Right atrium auricular region (tissue), 2 donors: ENCODE results near the gene SNX3. TPM values are rescaled to one million over a fixed set of nuclear protein-coding genes. Genes with fewer than 3 reads are reported as not detected.
"Not testable (repeated sequence)": the region's sequence is repeated elsewhere in the genome, so short reads cannot be mapped to it uniquely, and the experiment has no call there.

ENCODE experiments used
- DNase-seq: peaks from one replicate; pipeline ENCODE4 v3.0.0-alpha.2; 2019; ENCODE audit warnings: low spot score
- H3K27ac ChIP-seq, 2 donors: fragments of 200-600 bp; sonication (generic); 1 replicate in 1 of 2; 2 replicates in 1 of 2; pipeline ENCODE4 v1.5.1; 2016 to 2019
- H3K27me3 ChIP-seq, 2 donors: fragments of 200-600 bp; sonication (generic); one replicate each; pipeline versions ENCODE4 v1.5.1 to v1.6.0; 2017 to 2019
- H3K36me3 ChIP-seq: fragments of 200-600 bp; sonication (generic); one replicate; pipeline ENCODE4 v1.5.1; 2016
- H3K4me1 ChIP-seq, 2 donors: fragments of 200-600 bp; sonication (generic); one replicate each; pipeline versions ENCODE4 v1.5.1 to v1.6.0; 2017 to 2019
- H3K4me3 ChIP-seq, 2 donors: fragments of 200-600 bp; sonication (generic); 1 replicate in 1 of 2; 2 replicates in 1 of 2; pipeline ENCODE4 v1.5.1; 2017 to 2019; ENCODE audit warnings: mild to moderate bottlenecking in 1 of 2, moderate library complexity in 1 of 2
- H3K9me3 ChIP-seq, 2 donors: fragments of 200-600 bp; sonication (generic); one replicate each; pipeline ENCODE4 v1.5.1; 2019
- CTCF ChIP-seq, 2 donors: fragments of 200-600 bp; sonication (generic); IDR thresholded peaks; one replicate each; pipeline ENCODE4 v1.5.1; 2019; ENCODE audit warnings: antibody characterized with exemption in 2 of 2
- total RNA-seq, 2 donors: library from RNA; depleted of rRNA; stranded (reverse); fragments of >200 nt; gene quantifications; one replicate each; pipeline ENCODE4 v1.1.0, GENCODE V29; 2016

The SNX3 gene
- total RNA-seq, 2 donors from 2014 or later = 159 to 242 TPM

DNA sequence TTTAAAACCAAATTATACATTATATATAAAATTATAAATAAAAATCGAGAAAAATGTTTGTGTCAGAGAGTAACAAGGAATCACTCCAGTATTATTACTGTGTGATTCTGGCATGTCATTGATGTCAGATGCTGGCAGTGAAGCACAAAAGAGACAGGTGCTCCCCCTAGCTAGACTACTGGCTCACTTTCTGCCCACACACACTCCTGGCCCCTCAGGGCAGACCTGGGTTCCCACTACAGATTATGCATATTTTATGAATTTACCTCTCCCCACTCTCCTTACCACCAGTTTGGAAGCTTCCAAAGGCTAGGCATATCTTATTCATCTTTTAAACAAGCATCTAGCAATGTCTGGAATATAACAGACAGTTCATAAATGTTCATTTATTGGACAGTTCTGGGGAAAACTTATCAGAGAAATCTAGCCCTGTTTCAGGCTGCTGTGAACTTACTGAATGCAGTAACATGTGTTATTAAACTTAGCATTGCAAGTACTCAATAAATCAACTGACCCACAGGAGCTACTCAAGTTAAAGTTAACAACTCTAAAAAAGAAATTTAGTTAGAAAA, 12.8 kb downstream of the SNX3 start:
- no peak for DNase-seq
- H3K9me3 ChIP-seq = no peaks in the 10 kb centered on the region
- H3K27me3 ChIP-seq = no peaks in the 10 kb centered on the region
- no peak overlapping the region for H3K4me3 ChIP-seq
- H3K27ac ChIP-seq = no peak overlapping the region
- peaks cover 0 to 23% of the 10 kb centered on the region in 2 donors for H3K4me1 ChIP-seq
- no peak for TF ChIP-seq CTCF (IDR thresholded peaks at IDR 0.05)
- H3K36me3 ChIP-seq = no peaks in the 10 kb centered on the region

DNA sequence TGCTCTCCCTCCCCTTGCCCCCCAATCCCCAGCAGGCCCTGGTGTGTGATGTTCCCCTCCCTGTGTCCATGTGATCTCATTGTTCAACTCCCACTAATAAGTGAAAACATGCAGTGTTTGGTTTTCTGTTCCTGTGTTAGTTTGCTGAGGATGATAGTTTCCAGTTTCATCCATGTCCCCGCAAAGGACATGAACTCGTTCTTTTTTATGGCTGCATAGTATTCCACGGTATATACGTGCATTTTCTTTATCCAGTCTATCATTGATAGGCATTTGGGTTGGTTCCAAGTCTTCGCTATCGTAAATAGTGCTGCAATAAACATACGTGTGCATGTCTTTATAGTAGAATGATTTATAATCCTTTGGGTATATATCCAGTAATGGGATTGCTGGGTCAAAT, 15.7 kb downstream of the SNX3 start:
- not testable (repeated sequence) for H3K27ac ChIP-seq, H3K27me3 ChIP-seq, H3K4me3 ChIP-seq, H3K36me3 ChIP-seq, DNase-seq, H3K4me1 ChIP-seq, H3K9me3 ChIP-seq

- no peak overlapping the region for H3K27ac ChIP-seq
- no peaks in the 10 kb centered on the region for H3K27me3 ChIP-seq
- TF ChIP-seq CTCF (IDR thresholded peaks at IDR 0.05) = no peak
- H3K9me3 ChIP-seq = no peaks in the 10 kb centered on the region
- DNase-seq = no peak
- no peak overlapping the region for H3K4me3 ChIP-seq
- H3K36me3 ChIP-seq = no peaks in the 10 kb centered on the region
- H3K4me1 ChIP-seq = no peaks in the 10 kb centered on the region
These were observed 17.0 kb downstream of the SNX3 start for GRCh38 chr6:108243836-108244235.

DNA sequence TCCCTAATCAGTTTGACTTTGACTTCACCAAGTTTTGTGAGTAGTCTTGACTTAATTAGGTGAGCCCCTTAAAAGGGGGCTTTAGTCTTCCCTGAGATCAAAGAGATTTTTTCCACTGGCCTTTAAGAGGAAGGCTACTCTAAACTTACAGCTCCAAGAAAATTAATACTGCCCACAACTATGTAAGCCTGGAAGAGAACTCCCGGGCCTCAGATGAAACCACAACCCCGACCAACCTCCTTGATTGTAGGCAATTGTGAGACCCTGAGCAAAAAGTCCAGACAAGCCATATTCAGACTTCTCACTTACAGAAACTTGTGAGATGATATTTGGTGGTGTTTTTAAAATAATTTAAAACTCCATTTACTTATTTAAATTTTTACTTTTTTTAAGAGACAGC, 18.1 kb downstream of the SNX3 start:
- Histone ChIP-seq H3K4me3 (no peak overlapping the region), H3K9me3 (no peaks in the 10 kb centered on the region), H3K27me3 (no peaks in the 10 kb centered on the region), H3K27ac (no peak overlapping the region), H3K36me3 (no peaks in the 10 kb centered on the region), H3K4me1 (no peaks in the 10 kb centered on the region)
- no peak for TF ChIP-seq CTCF (IDR thresholded peaks at IDR 0.05)
- no peak for DNase-seq

GRCh38 chr6:108242259-108242658, 18.6 kb downstream of the SNX3 start:
- no peak for TF ChIP-seq CTCF (IDR thresholded peaks at IDR 0.05)
- H3K4me1 ChIP-seq = no peaks in the 10 kb centered on the region
- H3K36me3 ChIP-seq = no peaks in the 10 kb centered on the region

GRCh38 chr6:108238322-108238721, 22.5 kb downstream of the SNX3 start:
- Histone ChIP-seq H3K9me3 (no peaks in the 10 kb centered on the region), H3K4me3 (no peak overlapping the region), H3K27ac (no peak overlapping the region), H3K27me3 (no peaks in the 10 kb centered on the region), H3K4me1 (no peaks in the 10 kb centered on the region), H3K36me3 (no peaks in the 10 kb centered on the region)
- TF ChIP-seq CTCF (IDR thresholded peaks at IDR 0.05) = no peak
- DNase-seq = no peak

More at GRCh38 chr6:108242259-108242658, 18.6 kb downstream of the SNX3 start:
- H3K27ac ChIP-seq = no peak overlapping the region
- no peaks in the 10 kb centered on the region for H3K9me3 ChIP-seq
- no peak for DNase-seq
- no peak overlapping the region for H3K4me3 ChIP-seq
- no peaks in the 10 kb centered on the region for H3K27me3 ChIP-seq
